H1 (cell line): Measurements from ENCODE around the gene MICA. TPM values are rescaled to one million over a fixed set of nuclear protein-coding genes. Genes with fewer than 3 reads are reported as not detected.

Experiments used
- CTCF ChIA-PET: fragments of 300-600 bp; sonication (Branson Sonifier 250); formaldehyde crosslinking; loops from one replicate; lab custom pipeline; 2021; ENCODE audit not compliant: partially characterized antibody; lab: Charles Lee
- POLR2A ChIA-PET: fragments of 300-600 bp; sonication (Branson Sonifier 250); formaldehyde crosslinking; loops from one replicate; lab custom pipeline; 2021; ENCODE audit warnings: inconsistent platforms; ENCODE audit not compliant: partially characterized antibody; lab: Charles Lee
- DNase-seq, 2 experiments: peaks; one replicate each; pipeline versions ENCODE4 v3.0.0 to v3.0.0-alpha.2; 2010 to 2022; ENCODE audit warnings: low spot score in 2 of 2, low read depth in 1 of 2, mixed read lengths in 1 of 2
- FAIRE-seq: peaks from 2 replicates; lab custom pipeline; 2011; peaks lifted over from hg19 to GRCh38; lab: Jason Lieb, UNC
- H2AFZ ChIP-seq: 2 replicates; pipeline ENCODE4 v1.8.1; 2012; ENCODE audit warnings: low read length, inconsistent platforms
- H2AK5ac ChIP-seq: 2 replicates; pipeline ENCODE4 v1.6.1; 2013; ENCODE audit warnings: low read depth, low read length
- H2BK120ac ChIP-seq: replicated peaks from 2 replicates; pipeline ENCODE3; 2013; ENCODE audit warnings: low read depth, low read length, inconsistent platforms
- H2BK12ac ChIP-seq: 2 replicates; pipeline ENCODE4 v1.6.1; 2013; ENCODE audit warnings: low read depth, low read length
- H2BK15ac ChIP-seq: 2 replicates; pipeline ENCODE4 v1.6.1; 2013; ENCODE audit warnings: low read length
- H2BK20ac ChIP-seq: 2 replicates; pipeline ENCODE4 v1.6.1; 2013; ENCODE audit warnings: low read length
- H2BK5ac ChIP-seq: 2 replicates; pipeline ENCODE4 v1.6.1; 2013; ENCODE audit warnings: low read depth, low read length
- H3K14ac ChIP-seq: 2 replicates; pipeline ENCODE4 v1.6.1; 2013; ENCODE audit warnings: inconsistent platforms; ENCODE audit not compliant: insufficient read length
- H3K18ac ChIP-seq: 2 replicates; pipeline ENCODE4 v1.6.1; 2013; ENCODE audit warnings: low read length; ENCODE audit errors: extremely low read depth
- H3K23ac ChIP-seq: 2 replicates; pipeline ENCODE4 v1.6.1; 2013; ENCODE audit warnings: inconsistent platforms; ENCODE audit not compliant: insufficient read length
- H3K23me2 ChIP-seq: 2 replicates; pipeline ENCODE4 v1.6.1; 2013; ENCODE audit warnings: low read depth, low read length
- H3K27ac ChIP-seq: 2 replicates; pipeline ENCODE4 v1.6.1; 2011; ENCODE audit warnings: low read depth, low read length, inconsistent platforms
- H3K27me3 ChIP-seq, 4 experiments: replicated peaks in 1 of 4; 1 replicate in 1 of 4; 2 replicates in 3 of 4; pipeline versions ENCODE4 v1.6.1 to v1.8.1; 2011 to 2013; ENCODE audit warnings: low read length in 3 of 4, mild to moderate bottlenecking in 3 of 4, inconsistent platforms in 2 of 4, mixed read lengths in 2 of 4, moderate library complexity in 1 of 4; ENCODE audit not compliant: control insufficient read depth in 3 of 4, insufficient read depth in 3 of 4; ENCODE audit errors: extremely low read depth in 1 of 4
- H3K36me3 ChIP-seq, 4 experiments: 2 replicates each; pipeline versions ENCODE4 v1.6.1 to v1.8.1; 2011 to 2013; ENCODE audit warnings: mild to moderate bottlenecking in 4 of 4, low read length in 3 of 4, moderate library complexity in 2 of 4, control low read depth in 1 of 4, inconsistent platforms in 1 of 4; ENCODE audit not compliant: insufficient read depth in 4 of 4, control insufficient read depth in 2 of 4
- H3K4ac ChIP-seq: replicated peaks from 2 replicates; pipeline ENCODE3; 2013; ENCODE audit warnings: low read length, low read depth, mixed read lengths, inconsistent platforms; ENCODE audit not compliant: insufficient read length
- H3K4me1 ChIP-seq, 4 experiments: replicated peaks in 1 of 4; 1 replicate in 1 of 4; 2 replicates in 3 of 4; pipeline versions ENCODE4 v1.6.1 to v1.8.1; 2011 to 2013; ENCODE audit warnings: low read length in 3 of 4, inconsistent platforms in 2 of 4, mixed read lengths in 1 of 4; ENCODE audit not compliant: insufficient read depth in 4 of 4, control insufficient read depth in 3 of 4
- H3K4me2 ChIP-seq, 2 experiments: 2 replicates each; pipeline versions ENCODE4 v1.6.1 to v1.8.1; 2011 to 2013; ENCODE audit warnings: low read depth in 2 of 2, low read length in 2 of 2, control low read depth in 1 of 2, inconsistent platforms in 1 of 2, mild to moderate bottlenecking in 1 of 2; ENCODE audit not compliant: insufficient read depth in 1 of 2
- H3K4me3 ChIP-seq, 4 experiments: fragments of 200-600, 300-600 bp in 1 of 4; sonication (generic), shearing (Covaris generic), sonication (Bioruptor Twin) in 1 of 4; 2 replicates each; pipeline versions ENCODE4 v1.5.1 to v1.8.1; 2011 to 2016; ENCODE audit warnings: low read length in 4 of 4, low read depth in 3 of 4, control low read depth in 2 of 4, inconsistent platforms in 2 of 4, mild to moderate bottlenecking in 2 of 4, mixed read lengths in 1 of 4, moderate library complexity in 1 of 4; ENCODE audit not compliant: insufficient read depth in 2 of 4; ENCODE audit errors: extremely low read depth in 1 of 4
- H3K56ac ChIP-seq: replicated peaks from 2 replicates; pipeline ENCODE3; 2013; ENCODE audit warnings: low read depth, mild to moderate bottlenecking, mixed read lengths, low read length, inconsistent platforms; ENCODE audit not compliant: insufficient read length
- H3K79me1 ChIP-seq: 2 replicates; pipeline ENCODE4 v1.6.1; 2013; ENCODE audit warnings: low read depth, low read length, control low read depth
- H3K79me2 ChIP-seq, 2 experiments: 2 replicates each; pipeline versions ENCODE4 v1.6.1 to v1.8.1; 2012 to 2013; ENCODE audit warnings: low read length in 2 of 2, mild to moderate bottlenecking in 2 of 2, inconsistent platforms in 1 of 2; ENCODE audit not compliant: insufficient read depth in 2 of 2, control insufficient read depth in 1 of 2
- H3K9ac ChIP-seq, 4 experiments: replicated peaks in 1 of 4; 1 replicate in 1 of 4; 2 replicates in 3 of 4; pipeline versions ENCODE4 v1.6.1 to v1.8.1; 2011 to 2013; ENCODE audit warnings: low read depth in 3 of 4, low read length in 3 of 4, control low read depth in 2 of 4, mild to moderate bottlenecking in 2 of 4, moderate library complexity in 2 of 4, inconsistent platforms in 1 of 4; ENCODE audit errors: extremely low read depth in 1 of 4
- H3K9me3 ChIP-seq, 2 experiments: 2 replicates each; pipeline versions ENCODE4 v1.6.1 to v1.8.1; 2012 to 2013; ENCODE audit warnings: mild to moderate bottlenecking in 2 of 2, moderate library complexity in 2 of 2, control low read depth in 1 of 2, inconsistent platforms in 1 of 2, low read depth in 1 of 2, low read length in 1 of 2, mixed read lengths in 1 of 2; ENCODE audit not compliant: insufficient read depth in 2 of 2
- H4K20me1 ChIP-seq, 2 experiments: replicated peaks in 1 of 2; 2 replicates each; pipeline versions ENCODE3 to v1.8.1; 2011 to 2013; ENCODE audit warnings: inconsistent platforms in 2 of 2, low read length in 2 of 2, mild to moderate bottlenecking in 1 of 2; ENCODE audit not compliant: insufficient read depth in 2 of 2, control insufficient read depth in 1 of 2
- H4K5ac ChIP-seq: 2 replicates; pipeline ENCODE4 v1.6.1; 2013; ENCODE audit warnings: low read length, low read depth, mixed read lengths, inconsistent platforms; ENCODE audit not compliant: insufficient read length
- H4K8ac ChIP-seq: 2 replicates; pipeline ENCODE4 v1.8.0; 2013; ENCODE audit warnings: mild to moderate bottlenecking, moderate library complexity, low read length, inconsistent platforms; ENCODE audit not compliant: insufficient read depth; ENCODE audit errors: extremely low read depth
- H4K91ac ChIP-seq: replicated peaks from 2 replicates; pipeline ENCODE3; 2013; ENCODE audit warnings: low read length, mixed read lengths, inconsistent platforms; ENCODE audit not compliant: insufficient read length
- JUND ChIP-seq: IDR thresholded peaks from 2 replicates; pipeline ENCODE4 v1.6.1; 2011; ENCODE audit warnings: mild to moderate bottlenecking, improper control_type of control experiment, low read length
- KDM5A ChIP-seq: fragments of 200-600 bp; IDR thresholded peaks from 2 replicates; pipeline ENCODE4 v1.7.1; 2012; ENCODE audit warnings: mild to moderate bottlenecking, low read length, inconsistent platforms, mixed read lengths
- MAX ChIP-seq: IDR thresholded peaks from 2 replicates; pipeline ENCODE4 v1.6.1; 2012; ENCODE audit warnings: inconsistent platforms
- PHF8 ChIP-seq: fragments of 200-600 bp; sonication (generic); conservative IDR thresholded peaks from 2 replicates; pipeline ENCODE4 v1.7.1; 2012; ENCODE audit warnings: low read depth, mild to moderate bottlenecking, inconsistent platforms, low read length, moderate library complexity
- SUZ12 ChIP-seq: fragments of 200-600 bp; sonication (generic); IDR thresholded peaks from 2 replicates; pipeline ENCODE4 v1.6.1; 2012; ENCODE audit warnings: mild to moderate bottlenecking, inconsistent platforms, low read length, moderate library complexity, mixed read lengths
- WGBS, 2 experiments: shearing (Covaris generic) in 1 of 2; methylation state at CpG; one replicate each; pipeline versions ENCODE4 v1.1.6 to v1.1.7; 2013 to 2015; ENCODE audit warnings: low lambda C conversion rate in 2 of 2, mixed read lengths in 2 of 2, inconsistent platforms in 1 of 2, low coverage in 1 of 2, missing lambda C conversion rate in 1 of 2; ENCODE audit not compliant: insufficient replicate concordance in 2 of 2, insufficient coverage in 1 of 2, insufficient read length in 1 of 2; ENCODE audit errors: extremely low coverage in 1 of 2, missing lambda C conversion rate in 1 of 2; 5-methylcytosine and 5-hydroxymethylcytosine counted together
- polyA plus RNA-seq, 7 experiments: library from polyadenylated mRNA; depleted of rRNA in 3 of 7; stranded (reverse) in 5 of 7; unstranded in 2 of 7; fragments of >200 nt in 5 of 7; fragments of 200-250 nt in 2 of 7; gene quantifications; 1 replicate in 5 of 7; 2 replicates in 1 of 7; 4 replicates in 1 of 7; pipeline versions ENCODE4 v1.2.1 to v1.2.3, GENCODE V29; 2011 to 2013; ENCODE audit warnings: missing spikeins in 2 of 7, mixed read lengths in 2 of 7
- total RNA-seq: library from RNA; stranded (reverse); fragmentation: NEBNext Ultra II Directional; extraction: Animal tissue kit (Norgen Biotek cat#: 25700); gene quantifications from 2 replicates; pipeline ENCODE4 v1.2.1, GENCODE V29; 2021
- TF ChIP-seq, protein P1 (sequence below), 3 experiments: IDR thresholded peaks; 1 replicate in 2 of 3; 2 replicates in 1 of 3; pipeline versions ENCODE4 v1.5.1 to v1.6.1; 2011; ENCODE audit warnings: low read length in 3 of 3, mild to moderate bottlenecking in 3 of 3, inconsistent platforms in 2 of 3, low read depth in 1 of 3, moderate library complexity in 1 of 3; ENCODE audit not compliant: insufficient read depth in 1 of 3; ENCODE audit errors: control extremely low read depth in 1 of 3

MICA gene
- total and polyA plus RNA-seq, 2 of the 8 experiments (the other 6 are each of a cell fraction or from before 2014, with no cell fraction given) = 12.5 to 16.3 TPM

GRCh38 chr6:31399589-31400466 lies 3.6 kb upstream of the MICA start:
- Histone ChIP-seq H4K20me1 (peaks cover 4 to 5% of the 10 kb centered on the region in 2 experiments), H3K36me3 (no peaks in the 10 kb centered on the region), H3K4me2 (peak overlapping the region; percentile 72), H3K27me3 (peaks cover 0 to 10% (median 4%) of the 10 kb centered on the region in 4 experiments; a peak in 3 of 7 replicates), H3K79me2 (peaks cover 4 to 11% of the 10 kb centered on the region in 2 experiments; a peak in 3 of 4 replicates), H2BK5ac (peak overlapping the region; percentile 66; the same call in 1 of the 2 replicates), H3K4ac (no peak overlapping the region), H3K79me1 (peaks cover 5% of the 10 kb centered on the region), H4K5ac (no peak overlapping the region), H3K9ac (peak overlapping the region; percentile 42 to 58 (median 51); a peak in 6 of 7 replicates), H3K4me3 (peak overlapping the region; percentile 38 to 85 (median 72)), H3K9me3 (0 out of 4 replicates have a peak, but pooled peaks cover 0 to 4% of the 10 kb centered on the region in 2 experiments), H3K27ac (no peak overlapping the region), H2BK120ac (no peak overlapping the region), H3K14ac (no peak overlapping the region), H2AK5ac (no peak overlapping the region), H4K91ac (no peak overlapping the region), H2BK20ac (no peak overlapping the region), H2AFZ (peak overlapping the region; percentile 24), H4K8ac (peak overlapping the region; percentile 57; the same call in 1 of the 2 replicates), H3K23ac (no peak overlapping the region), H3K56ac (peak overlapping the region; percentile 12), H3K4me1 (peaks cover 2 to 8% (median 3%) of the 10 kb centered on the region in 4 experiments), H2BK12ac (no peak overlapping the region), H3K18ac (peak overlapping the region; percentile 32; the same call in 1 of the 2 replicates), H3K23me2 (peaks cover 15% of the 10 kb centered on the region; the same call in 1 of the 2 replicates), H2BK15ac (0 out of 2 replicates have a peak overlapping the region, but pooled peaks have one; percentile 72)
- WGBS, 2 experiments = 1 to 88% methylated on average over 1 to 56 of the region's 57 CpGs
- POLR2A ChIA-PET = interaction anchor here (1.0 to 2.3 kb wide), 5 partner anchors 16 to 241 kb away, joined by 3 to 12 read pairs (median 4); partner anchors contain the start of gene DDX39B
- FAIRE-seq (no peak), DNase-seq (peak in 1 of 2 experiments; percentile 87)
- CTCF ChIA-PET = interaction anchor here (0.6 to 5.3 kb wide), 11 partner anchors 12 to 308 kb away, joined by 3 to 45 read pairs (median 3); no protein-coding TSS in a partner anchor
- no peak for TF ChIP-seq KDM5A
- peak; percentile 9; the same call in 1 of the 2 replicates for TF ChIP-seq PHF8
- peak; percentile 51; the same call in 1 of the 2 replicates for TF ChIP-seq MAX
- TF ChIP-seq, protein P1, sequence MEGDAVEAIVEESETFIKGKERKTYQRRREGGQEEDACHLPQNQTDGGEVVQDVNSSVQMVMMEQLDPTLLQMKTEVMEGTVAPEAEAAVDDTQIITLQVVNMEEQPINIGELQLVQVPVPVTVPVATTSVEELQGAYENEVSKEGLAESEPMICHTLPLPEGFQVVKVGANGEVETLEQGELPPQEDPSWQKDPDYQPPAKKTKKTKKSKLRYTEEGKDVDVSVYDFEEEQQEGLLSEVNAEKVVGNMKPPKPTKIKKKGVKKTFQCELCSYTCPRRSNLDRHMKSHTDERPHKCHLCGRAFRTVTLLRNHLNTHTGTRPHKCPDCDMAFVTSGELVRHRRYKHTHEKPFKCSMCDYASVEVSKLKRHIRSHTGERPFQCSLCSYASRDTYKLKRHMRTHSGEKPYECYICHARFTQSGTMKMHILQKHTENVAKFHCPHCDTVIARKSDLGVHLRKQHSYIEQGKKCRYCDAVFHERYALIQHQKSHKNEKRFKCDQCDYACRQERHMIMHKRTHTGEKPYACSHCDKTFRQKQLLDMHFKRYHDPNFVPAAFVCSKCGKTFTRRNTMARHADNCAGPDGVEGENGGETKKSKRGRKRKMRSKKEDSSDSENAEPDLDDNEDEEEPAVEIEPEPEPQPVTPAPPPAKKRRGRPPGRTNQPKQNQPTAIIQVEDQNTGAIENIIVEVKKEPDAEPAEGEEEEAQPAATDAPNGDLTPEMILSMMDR (IDR thresholded peaks at IDR 0.05; ENCODE audit: control extremely low read depth in 1 of 3, insufficient read depth in 1 of 3, low read depth in 1 of 3, low read length in 3 of 3) = peak; percentile 83 to 93 (median 88)
- TF ChIP-seq JUND = no peak
- 0 out of 2 replicates have a peak, but pooled peaks have one; percentile 27 for TF ChIP-seq SUZ12
